Activated naive CD8-positive, alpha-beta T cell treated with anti-CD3 and anti-CD28 coated beads, Interleukin-2, amount 50 U/mL, for 24 hours (primary cell): Measurements from ENCODE around the gene TOB1.
"Not testable (repeated sequence)": the region's sequence is repeated elsewhere in the genome, so short reads cannot be mapped to it uniquely, and the experiment has no call there.

Experiments
- ATAC-seq: fragments of 150-1000 bp; cut with Tn5 transposase; one replicate; pipeline ENCODE4 v1.10.0; 2021
- DNase-seq: peaks from one replicate; pipeline ENCODE4 v3.0.0; 2021
- H3K27ac Mint-ChIP-seq: one replicate; pipeline ENCODE4 v1.8.0; 2021; ENCODE audit warnings: mild to moderate bottlenecking, mixed read lengths
- H3K27me3 Mint-ChIP-seq: one replicate; pipeline ENCODE4 v1.8.0; 2021; ENCODE audit warnings: mixed read lengths
- H3K36me3 Mint-ChIP-seq: one replicate; pipeline ENCODE4 v1.8.0; 2021; ENCODE audit warnings: low read depth, mixed read lengths
- H3K4me1 Mint-ChIP-seq: one replicate; pipeline ENCODE4 v1.8.0; 2021; ENCODE audit warnings: mixed read lengths
- H3K4me3 Mint-ChIP-seq: one replicate; pipeline ENCODE4 v1.8.0; 2021; ENCODE audit warnings: mild to moderate bottlenecking, moderate library complexity, mixed read lengths
- H3K9me3 Mint-ChIP-seq: one replicate; pipeline ENCODE4 v1.8.0; 2021; ENCODE audit warnings: mixed read lengths

Gene TOB1

DNA sequence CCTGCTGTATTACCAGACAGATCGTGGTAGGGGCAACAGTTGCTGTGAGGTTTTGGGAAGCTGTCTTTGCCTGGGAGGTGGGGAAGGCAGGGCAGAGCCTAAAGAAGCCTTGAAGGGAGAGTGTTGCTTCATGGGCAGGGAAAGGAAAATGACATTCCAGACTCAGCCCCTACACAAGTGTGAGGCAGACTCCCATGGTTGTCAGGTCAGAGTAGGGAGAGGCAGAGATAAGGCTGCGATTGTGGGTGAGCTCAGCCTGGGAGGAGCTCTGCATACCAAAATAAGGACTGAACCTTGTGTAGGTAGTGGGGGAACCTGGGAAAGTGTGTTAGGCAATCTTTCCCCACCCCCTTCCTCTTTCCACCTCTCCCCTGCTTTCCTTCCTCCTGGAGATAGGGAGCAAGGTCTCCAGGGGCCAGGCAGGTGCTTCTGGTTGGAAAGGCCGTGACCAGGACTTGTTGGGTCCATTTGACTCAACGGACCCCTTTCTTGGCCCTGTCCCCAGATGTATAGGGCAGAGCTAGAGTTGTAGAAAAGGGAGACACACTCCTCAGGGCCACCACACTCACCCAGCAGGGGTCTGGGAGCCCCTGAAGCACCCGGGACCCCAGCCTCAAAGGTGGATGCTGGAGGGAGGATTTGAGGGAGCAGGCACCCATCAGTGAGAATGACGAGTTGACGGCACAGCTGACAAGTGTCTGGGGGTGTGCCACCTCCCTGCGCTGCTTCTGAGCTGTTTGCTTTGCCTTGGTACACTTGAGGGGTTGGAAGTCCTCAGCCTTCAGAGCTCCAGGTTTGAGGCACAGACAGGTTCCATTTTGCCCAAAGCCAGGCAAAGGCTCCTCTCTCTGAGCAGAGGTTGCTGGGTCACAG lies 18.5 kb upstream of the TOB1 start:
- Mint-ChIP-seq H3K27ac (no peak overlapping the region), H3K36me3 (no peaks in the 10 kb centered on the region), H3K27me3 (no peaks in the 10 kb centered on the region), H3K4me3 (no peak overlapping the region), H3K9me3 (no peaks in the 10 kb centered on the region), H3K4me1 (peaks cover 19% of the 10 kb centered on the region)
- DNase-seq (no peak), ATAC-seq (no peak)

DNA sequence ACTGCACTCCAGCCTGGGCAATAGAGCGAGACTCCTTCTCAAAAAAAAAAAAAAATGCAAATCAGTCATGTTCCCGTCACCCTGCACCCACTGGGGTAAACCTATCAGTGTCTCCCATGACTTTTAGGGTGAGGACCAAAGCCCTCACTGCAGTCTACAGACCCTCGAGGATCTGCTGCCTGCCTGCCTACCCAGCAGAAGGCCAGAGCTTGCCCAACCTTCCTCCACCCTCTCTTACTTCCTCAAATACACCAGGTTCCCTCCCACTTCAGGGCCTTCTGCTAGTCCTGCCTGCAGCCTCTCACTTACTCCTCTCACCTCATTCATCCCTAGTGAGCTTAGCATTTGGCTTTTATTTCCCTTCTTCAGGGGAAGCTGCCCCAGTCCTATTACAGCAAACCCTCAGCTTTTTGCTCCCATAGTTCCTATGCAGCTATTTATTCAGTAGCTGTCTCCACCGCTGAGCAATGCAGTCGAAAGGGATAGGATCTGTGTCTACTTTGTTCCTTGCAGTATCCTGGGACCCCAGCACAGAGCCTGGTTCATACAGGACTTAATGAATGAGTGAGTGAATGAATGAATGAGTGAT lies 17.8 kb upstream of the TOB1 start:
- no peaks in the 10 kb centered on the region for H3K27me3 Mint-ChIP-seq
- no peak for DNase-seq
- peaks cover 19% of the 10 kb centered on the region for H3K4me1 Mint-ChIP-seq
- H3K9me3 Mint-ChIP-seq, result no peaks in the 10 kb centered on the region
- H3K4me3 Mint-ChIP-seq, result no peak overlapping the region
- no peak overlapping the region for H3K27ac Mint-ChIP-seq
- ATAC-seq, result peak; percentile 26
- no peaks in the 10 kb centered on the region for H3K36me3 Mint-ChIP-seq

DNA sequence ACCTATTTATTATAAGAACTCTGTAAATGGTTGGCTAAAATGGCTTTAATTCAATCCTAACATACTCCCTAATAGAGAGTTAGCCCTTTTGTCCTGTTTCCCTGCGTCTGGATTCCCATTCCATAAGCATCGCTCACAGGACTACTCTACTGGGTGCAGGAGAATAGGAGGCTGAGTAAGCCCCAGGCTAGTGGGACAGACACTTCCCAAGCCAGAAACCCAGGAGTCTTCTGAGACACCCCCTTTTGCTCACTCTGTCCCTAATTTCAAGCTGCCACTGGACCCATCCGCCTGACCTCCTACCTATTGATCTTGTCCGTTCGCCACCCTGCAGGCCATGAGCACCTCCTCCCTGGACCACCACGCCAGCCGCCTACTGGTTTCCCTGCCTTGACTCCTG lies 16.7 kb upstream of the TOB1 start:
- ATAC-seq (no peak), DNase-seq (no peak)
- H3K27ac Mint-ChIP-seq, result no peak overlapping the region

DNA sequence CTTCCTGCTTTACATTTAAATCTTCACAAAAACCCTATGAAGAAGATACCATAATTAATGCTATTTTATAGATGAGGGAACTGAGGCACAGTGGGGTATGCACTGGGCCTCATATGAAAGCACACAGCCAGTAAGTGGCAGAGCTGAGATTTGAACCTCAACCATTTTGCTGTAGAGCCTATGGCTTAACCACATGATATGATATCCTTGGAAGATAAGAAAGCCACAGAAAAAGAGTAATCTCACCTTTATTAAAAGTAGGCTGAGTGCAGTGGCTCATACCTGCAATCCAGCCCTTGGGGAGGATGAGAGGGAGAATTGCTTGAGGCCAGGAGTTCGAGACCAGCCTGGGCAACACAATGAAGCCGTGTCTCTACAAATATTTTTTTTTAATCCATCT lies 15.0 kb upstream of the TOB1 start:
- Mint-ChIP-seq H3K9me3 (no peaks in the 10 kb centered on the region), H3K36me3 (no peaks in the 10 kb centered on the region), H3K27ac (no peak overlapping the region), H3K4me3 (no peak overlapping the region), H3K4me1 (peaks cover 5% of the 10 kb centered on the region), H3K27me3 (no peaks in the 10 kb centered on the region)
- DNase-seq, result no peak
- no peak for ATAC-seq

More for the DNA sequence above, 16.7 kb upstream of the TOB1 start:
- Mint-ChIP-seq H3K36me3 (no peaks in the 10 kb centered on the region), H3K4me3 (no peak overlapping the region), H3K27me3 (no peaks in the 10 kb centered on the region), H3K9me3 (no peaks in the 10 kb centered on the region), H3K4me1 (peaks cover 17% of the 10 kb centered on the region)

DNA sequence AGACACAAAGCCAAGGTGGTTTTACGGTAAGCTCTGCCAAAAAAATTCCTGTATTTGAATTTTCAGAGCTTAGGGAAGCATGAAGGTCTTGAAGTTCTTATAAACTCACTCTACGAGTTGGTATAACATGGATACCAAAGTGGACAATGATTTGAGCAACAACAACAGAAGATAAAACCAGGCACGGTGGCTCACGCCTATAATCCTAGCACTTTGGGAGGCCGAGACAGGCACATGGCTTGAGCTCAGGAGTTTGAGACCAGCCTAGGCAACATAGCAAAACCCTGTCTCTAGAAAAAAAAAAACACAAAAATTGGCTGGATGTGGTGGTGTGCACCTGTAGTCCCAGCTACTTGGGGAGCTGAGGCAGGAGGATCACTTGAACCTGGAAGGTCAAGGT lies 12.9 kb upstream of the TOB1 start:
- Mint-ChIP-seq H3K9me3 (no peaks in the 10 kb centered on the region), H3K4me1 (peaks cover 4% of the 10 kb centered on the region), H3K4me3 (no peak overlapping the region), H3K27ac (no peak overlapping the region), H3K27me3 (peaks cover 1% of the 10 kb centered on the region), H3K36me3 (no peaks in the 10 kb centered on the region)
- no peak for ATAC-seq
- DNase-seq, result no peak

DNA sequence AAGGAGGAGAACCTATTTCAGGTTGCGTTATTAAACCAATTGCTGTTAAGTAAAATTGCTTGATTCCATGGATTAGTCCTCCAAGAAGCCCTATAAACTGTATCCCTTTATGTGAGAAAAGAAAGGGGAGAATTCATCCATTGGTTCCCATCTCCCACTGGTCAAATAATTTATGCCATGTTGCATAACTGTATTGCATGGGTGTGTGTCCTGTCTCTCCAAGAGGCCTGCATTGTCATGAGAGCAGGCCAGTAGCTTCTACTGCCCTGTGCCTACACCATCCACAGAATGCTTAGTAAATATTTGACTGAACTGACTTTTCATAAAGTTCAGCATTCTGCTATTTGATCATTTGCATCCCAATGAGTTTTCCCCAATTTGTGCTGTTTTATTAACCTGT lies 11.7 kb upstream of the TOB1 start:
- H3K36me3 Mint-ChIP-seq, result no peaks in the 10 kb centered on the region
- no peak overlapping the region for H3K4me3 Mint-ChIP-seq
- H3K27me3 Mint-ChIP-seq, result peaks cover 1% of the 10 kb centered on the region
- H3K4me1 Mint-ChIP-seq, result peaks cover 10% of the 10 kb centered on the region
- DNase-seq (no peak), ATAC-seq (no peak)
- H3K27ac Mint-ChIP-seq, result no peak overlapping the region
- H3K9me3 Mint-ChIP-seq, result no peaks in the 10 kb centered on the region

DNA sequence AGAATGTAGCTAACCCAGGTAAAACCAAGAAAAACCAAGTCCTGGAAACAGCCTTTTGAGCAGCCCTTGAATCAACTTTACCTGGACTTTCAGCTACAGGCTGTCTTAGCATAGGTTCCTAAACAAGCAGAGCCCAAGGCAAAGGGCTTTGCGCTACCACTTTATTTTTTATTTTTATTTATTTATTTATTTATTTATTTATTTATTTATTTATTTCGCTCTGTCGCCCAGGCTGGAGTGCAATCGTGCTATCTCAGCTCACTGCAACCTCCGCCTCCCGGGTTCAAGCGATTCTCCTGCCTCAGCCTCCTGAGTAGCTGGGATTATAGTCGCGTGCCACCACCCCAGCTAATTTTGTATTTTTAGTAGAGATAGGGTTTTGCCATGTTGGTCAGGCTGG lies 10.9 kb upstream of the TOB1 start:
- H3K27ac Mint-ChIP-seq, H3K9me3 Mint-ChIP-seq, ATAC-seq, DNase-seq, H3K27me3 Mint-ChIP-seq, H3K4me3 Mint-ChIP-seq, H3K36me3 Mint-ChIP-seq: not testable (repeated sequence)
- H3K4me1 Mint-ChIP-seq, result peaks cover 18% of the 10 kb centered on the region

DNA sequence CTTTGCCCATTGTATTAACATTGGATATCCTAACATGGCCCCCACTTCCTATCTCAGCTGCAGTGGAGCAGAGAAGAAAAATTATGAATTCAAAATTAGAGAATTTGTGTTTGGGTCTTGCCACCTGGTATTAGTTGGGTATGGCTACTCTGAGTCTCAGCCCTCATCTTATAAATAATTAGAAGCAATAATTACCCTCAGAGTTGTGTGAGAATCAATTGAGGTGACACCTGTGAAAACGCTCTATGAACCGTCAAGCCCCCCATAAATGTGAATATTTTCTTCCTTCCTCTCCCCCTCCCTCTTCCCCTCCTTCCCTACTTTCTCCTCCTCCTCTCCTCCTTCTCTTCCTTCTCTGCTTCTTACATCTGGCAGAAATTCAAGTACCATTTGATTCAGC lies 8.9 kb upstream of the TOB1 start:
- Mint-ChIP-seq H3K4me1 (peaks cover 31% of the 10 kb centered on the region), H3K4me3 (no peak overlapping the region)
- DNase-seq, result no peak

DNA sequence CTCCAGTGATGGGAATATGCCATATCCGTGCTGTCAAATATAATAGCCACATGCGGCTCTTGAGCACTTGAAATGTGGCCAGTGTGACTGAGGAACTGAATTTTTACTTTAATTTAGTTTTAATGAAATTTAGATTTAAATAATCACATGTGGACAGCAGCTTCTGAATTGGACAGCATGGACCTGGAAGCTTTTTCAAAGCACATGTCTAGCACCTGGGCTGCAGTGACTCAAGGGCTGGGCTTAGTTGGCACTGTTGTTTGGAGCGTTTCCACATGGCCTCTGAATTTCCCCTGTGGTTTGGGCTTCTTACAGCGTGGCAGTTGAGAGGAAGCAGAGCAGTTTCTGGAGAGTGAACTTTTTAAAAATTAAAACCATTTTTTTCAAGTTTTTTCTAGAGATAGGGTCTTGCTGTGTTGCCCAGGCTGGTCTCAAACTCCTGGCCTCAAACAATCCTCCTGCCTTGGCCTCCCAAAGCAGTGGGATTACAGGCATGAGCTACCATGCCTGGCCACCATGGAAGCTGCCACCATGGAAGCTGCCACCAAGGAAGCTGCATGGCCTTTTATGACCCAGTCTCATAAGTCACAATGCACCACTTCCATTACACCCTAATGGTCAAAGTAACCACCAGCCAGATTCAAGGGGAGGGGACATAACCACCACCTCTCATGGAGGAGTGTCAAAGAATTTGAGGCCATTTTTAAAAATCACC lies 6.7 kb upstream of the TOB1 start:
- ATAC-seq, result peak; percentile 80
- H3K4me1 Mint-ChIP-seq, result peaks cover 44% of the 10 kb centered on the region

More for the DNA sequence above, 8.9 kb upstream of the TOB1 start:
- no peaks in the 10 kb centered on the region for H3K36me3 Mint-ChIP-seq
- H3K27ac Mint-ChIP-seq, result no peak overlapping the region
- ATAC-seq, result no peak
- H3K9me3 Mint-ChIP-seq, result no peaks in the 10 kb centered on the region
- peaks cover 1% of the 10 kb centered on the region for H3K27me3 Mint-ChIP-seq

DNA sequence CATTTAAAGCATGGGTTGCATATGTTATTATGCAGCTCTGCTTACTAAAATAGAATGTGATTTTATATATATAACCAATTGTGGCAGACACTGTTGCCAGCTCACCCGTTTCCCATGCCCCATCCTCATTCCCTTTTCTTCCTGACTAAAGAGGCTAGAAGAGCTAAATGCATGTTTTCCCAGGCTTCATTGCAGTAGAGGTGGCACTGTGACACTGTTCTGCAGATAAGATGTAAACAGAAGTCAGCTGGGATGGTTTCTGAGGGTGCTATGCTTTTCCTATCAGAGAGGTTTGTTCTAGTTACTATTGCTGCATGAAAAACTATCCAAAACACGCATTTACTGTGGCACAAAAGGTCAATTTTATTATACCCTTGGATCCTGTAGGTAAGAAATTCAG lies 5.7 kb upstream of the TOB1 start:
- Mint-ChIP-seq H3K27me3 (peaks cover 3% of the 10 kb centered on the region), H3K4me1 (peaks cover 53% of the 10 kb centered on the region), H3K27ac (peak overlapping the region; percentile 42), H3K4me3 (peak overlapping the region; percentile 56), H3K9me3 (no peaks in the 10 kb centered on the region), H3K36me3 (peaks cover 4% of the 10 kb centered on the region)
- ATAC-seq, result no peak
- DNase-seq, result no peak

More for the DNA sequence above, 6.7 kb upstream of the TOB1 start:
- no peaks in the 10 kb centered on the region for H3K36me3 Mint-ChIP-seq
- peaks cover 1% of the 10 kb centered on the region for H3K27me3 Mint-ChIP-seq
- no peaks in the 10 kb centered on the region for H3K9me3 Mint-ChIP-seq
- H3K27ac Mint-ChIP-seq, result peak overlapping the region; percentile 52
- DNase-seq, result peak; percentile 53
- no peak overlapping the region for H3K4me3 Mint-ChIP-seq

DNA sequence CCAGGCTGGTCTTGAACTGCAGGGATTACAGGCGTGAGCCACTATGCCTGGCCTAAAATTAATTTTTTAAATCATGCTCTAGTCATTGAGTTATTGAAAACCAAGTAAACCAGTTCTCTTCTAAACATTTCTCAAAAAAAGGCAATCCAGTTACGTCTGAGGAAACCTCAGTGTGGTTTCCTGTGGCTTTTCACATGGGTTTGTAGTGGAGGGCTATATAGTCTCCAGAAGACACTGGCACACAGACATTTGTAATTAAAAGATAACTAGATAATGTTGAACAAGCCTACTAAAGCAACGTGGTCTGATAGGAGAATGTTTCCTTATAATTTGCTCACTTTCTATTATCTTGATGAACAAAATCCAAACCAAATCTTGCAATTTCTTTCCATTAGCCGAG lies 5.2 kb upstream of the TOB1 start:
- peak; percentile 26 for DNase-seq
- peak overlapping the region; percentile 76 for H3K27ac Mint-ChIP-seq
- H3K9me3 Mint-ChIP-seq, result no peaks in the 10 kb centered on the region
- H3K4me1 Mint-ChIP-seq, result peaks cover 53% of the 10 kb centered on the region
- H3K4me3 Mint-ChIP-seq, result peak overlapping the region; percentile 56
- ATAC-seq, result peak; percentile 22
- H3K36me3 Mint-ChIP-seq, result peaks cover 4% of the 10 kb centered on the region
- H3K27me3 Mint-ChIP-seq, result peaks cover 3% of the 10 kb centered on the region

DNA sequence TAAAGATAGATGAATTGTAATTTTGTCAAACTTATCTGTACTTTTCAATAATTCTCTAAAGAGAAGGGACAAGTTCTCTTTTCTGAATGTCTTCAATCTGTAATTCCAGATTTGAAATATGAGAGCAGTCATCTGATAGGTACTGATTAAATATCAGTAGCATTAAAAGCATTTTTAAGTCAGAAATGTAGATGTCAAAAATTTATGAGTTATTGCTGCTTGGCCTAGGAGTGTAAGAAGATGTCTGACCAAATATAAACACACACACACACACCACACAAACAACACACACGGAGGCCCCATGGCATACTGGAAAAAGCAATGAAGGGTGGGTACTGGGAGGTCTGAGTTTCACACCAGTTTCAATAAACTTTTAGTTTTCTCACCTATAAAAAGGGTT lies 2.4 kb upstream of the TOB1 start:
- Mint-ChIP-seq H3K27ac (peak overlapping the region; percentile 99), H3K4me1 (peaks cover 66% of the 10 kb centered on the region), H3K9me3 (no peaks in the 10 kb centered on the region), H3K4me3 (no peak overlapping the region), H3K36me3 (peaks cover 8% of the 10 kb centered on the region), H3K27me3 (peaks cover 2% of the 10 kb centered on the region)
- ATAC-seq (no peak), DNase-seq (no peak)

DNA sequence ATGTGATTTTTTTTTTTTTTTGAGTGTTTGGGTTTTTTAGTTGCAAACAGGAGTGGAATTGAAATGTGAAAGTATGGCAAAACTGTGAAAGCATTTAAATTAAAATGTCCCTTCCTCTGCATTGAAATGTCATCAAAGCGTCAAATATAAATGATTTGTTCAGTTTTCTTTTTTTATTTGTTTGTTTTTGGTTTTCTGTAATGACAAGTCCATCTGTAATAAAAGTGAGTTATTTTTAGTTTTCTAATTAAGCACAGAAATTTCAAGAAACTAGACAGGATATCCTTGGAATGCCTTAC lies 1.9 kb upstream of the TOB1 start:
- Mint-ChIP-seq H3K27ac (peak overlapping the region; percentile 99), H3K4me3 (peak overlapping the region; percentile 100), H3K27me3 (peaks cover 2% of the 10 kb centered on the region), H3K9me3 (no peaks in the 10 kb centered on the region), H3K36me3 (peaks cover 11% of the 10 kb centered on the region), H3K4me1 (peaks cover 66% of the 10 kb centered on the region)
- ATAC-seq (no peak), DNase-seq (no peak)

DNA sequence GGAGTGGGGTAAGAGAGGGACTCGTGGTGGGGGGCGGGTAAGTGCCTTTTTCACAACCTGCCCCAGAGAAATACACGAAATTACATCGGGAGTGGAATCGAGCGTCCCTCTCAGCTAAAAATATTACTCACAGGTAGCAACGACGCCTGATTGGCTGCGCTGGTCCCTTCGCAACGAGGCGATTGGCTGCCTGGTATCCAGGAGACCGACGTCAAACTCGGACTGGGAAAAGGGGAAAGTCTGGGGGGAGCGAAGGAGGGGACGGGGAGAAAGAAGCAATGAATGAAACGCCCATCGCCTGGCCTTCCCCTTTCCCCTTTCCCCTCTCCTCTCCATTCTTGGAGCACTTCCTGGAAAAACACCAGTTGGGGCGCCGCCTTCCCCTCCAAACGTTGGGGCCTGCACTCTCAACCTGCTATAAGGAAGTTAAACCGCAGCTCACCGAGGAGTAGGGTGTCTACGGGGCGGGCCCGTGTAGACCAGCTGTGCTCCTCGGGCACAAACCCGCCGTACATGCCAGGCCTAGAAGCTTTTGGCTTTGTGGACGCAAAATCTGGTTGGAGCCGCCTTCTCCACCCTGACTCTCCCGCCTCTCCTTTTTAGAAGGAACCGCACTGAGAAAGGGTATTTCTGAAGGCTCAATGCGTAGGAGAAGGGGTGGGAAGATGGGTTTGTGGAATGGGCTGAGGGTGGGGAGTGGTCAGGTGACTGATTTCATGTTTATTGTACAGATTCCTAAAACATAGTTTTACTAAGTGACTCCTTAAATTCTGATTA lies 1.4 kb upstream of the TOB1 start:
- Mint-ChIP-seq H3K4me1 (peaks cover 66% of the 10 kb centered on the region), H3K4me3 (peak overlapping the region; percentile 100), H3K27me3 (peaks cover 2% of the 10 kb centered on the region), H3K36me3 (peaks cover 14% of the 10 kb centered on the region), H3K27ac (peak overlapping the region; percentile 99), H3K9me3 (no peaks in the 10 kb centered on the region)
- ATAC-seq, result peak; percentile 44
- peak; percentile 85 for DNase-seq
